Parathyroid adenoma (tissue), 2 donors: ENCODE results near the gene MTA1.
A peak's percentile ranks its signal among the peaks of the same experiment; 100 is the strongest.

ENCODE experiments used
- H2AFZ ChIP-seq: fragments of 300-600 bp; sonication (generic); one replicate; pipeline ENCODE4 v1.7.0; 2017; ENCODE audit warnings: antibody characterized with exemption, mild to moderate bottlenecking
- H3K27ac ChIP-seq: fragments of 300-600 bp; sonication (generic); one replicate; pipeline ENCODE4 v1.7.0; 2017
- H3K27me3 ChIP-seq: fragments of 300-600 bp; sonication (generic); one replicate; pipeline ENCODE4 v1.7.0; 2017; ENCODE audit warnings: low read length; ENCODE audit not compliant: control insufficient read depth, insufficient read depth
- H3K36me3 ChIP-seq: fragments of 300-600 bp; sonication (generic); one replicate; pipeline ENCODE4 v1.7.0; 2017; ENCODE audit warnings: low read length; ENCODE audit not compliant: control insufficient read depth, insufficient read depth
- H3K4me1 ChIP-seq: fragments of 300-600 bp; sonication (generic); one replicate; pipeline ENCODE4 v1.7.0; 2017; ENCODE audit warnings: control low read depth
- H3K4me2 ChIP-seq: fragments of 300-600 bp; sonication (generic); one replicate; pipeline ENCODE4 v1.7.0; 2017; ENCODE audit warnings: low read length
- H3K4me3 ChIP-seq: fragments of 300-600 bp; sonication (generic); one replicate; pipeline ENCODE4 v1.7.0; 2017; ENCODE audit warnings: low read depth, low read length
- H3K79me2 ChIP-seq: fragments of 300-600 bp; sonication (generic); one replicate; pipeline ENCODE4 v1.7.0; 2017; ENCODE audit warnings: control low read depth
- H3K9ac ChIP-seq: fragments of 300-600 bp; sonication (generic); one replicate; pipeline ENCODE4 v1.7.0; 2017; ENCODE audit warnings: mild to moderate bottlenecking
- H3K9me3 ChIP-seq: fragments of 300-600 bp; sonication (generic); one replicate; pipeline ENCODE4 v1.7.0; 2017; ENCODE audit warnings: low read length; ENCODE audit not compliant: control insufficient read depth
- CTCF ChIP-seq: fragments of 300-600 bp; sonication (generic); IDR thresholded peaks from one replicate; pipeline ENCODE4 v1.7.0; 2017; ENCODE audit warnings: antibody characterized with exemption, mild to moderate bottlenecking
- donor health status: primary hyperparathyroidism.

The MTA1 gene

GRCh38 chr14:105486163-105486973 lies 66.7 kb downstream of the MTA1 start, which contains the start of gene CRIP1:
CRIP1 (plus strand) TSS chr14:105486886; CDS start chr14:105487260, 374 bp downstream.
- H3K4me2 ChIP-seq, result peak within 1 kb of the TSS; percentile 22
- peaks cover 22% of the 10 kb centered on the region for H3K4me1 ChIP-seq
- H3K9me3 ChIP-seq, result no peaks in the 10 kb centered on the region
- H2AFZ ChIP-seq, result peak within 1 kb of the TSS; percentile 70
- no peaks in the 10 kb centered on the region for H3K79me2 ChIP-seq
- no peaks in the 10 kb centered on the region for H3K36me3 ChIP-seq
- peak within 1 kb of the TSS; percentile 43 for H3K27ac ChIP-seq
- H3K9ac ChIP-seq, result no peak within 1 kb of the TSS
- no peak for TF ChIP-seq CTCF
- H3K4me3 ChIP-seq, result peak within 1 kb of the TSS; percentile 3
- peaks cover 7% of the 10 kb centered on the region for H3K27me3 ChIP-seq

GRCh38 chr14:105486974-105487448 lies 67.4 kb downstream of the MTA1 start:
- peak overlapping the region; percentile 66 for H2AFZ ChIP-seq
- H3K27ac ChIP-seq, result peak overlapping the region; percentile 21
- H3K4me1 ChIP-seq, result peaks cover 22% of the 10 kb centered on the region
- H3K36me3 ChIP-seq, result no peaks in the 10 kb centered on the region
- no peak overlapping the region for H3K9ac ChIP-seq
- peaks cover 7% of the 10 kb centered on the region for H3K27me3 ChIP-seq
- peak overlapping the region; percentile 11 for H3K4me2 ChIP-seq
- peak overlapping the region; percentile 3 for H3K4me3 ChIP-seq
- no peaks in the 10 kb centered on the region for H3K79me2 ChIP-seq
- no peak for TF ChIP-seq CTCF
- no peaks in the 10 kb centered on the region for H3K9me3 ChIP-seq

GRCh38 chr14:105487449-105487985 lies 67.9 kb downstream of the MTA1 start:
- peak overlapping the region; percentile 11 for H3K4me2 ChIP-seq
- no peaks in the 10 kb centered on the region for H3K36me3 ChIP-seq
- peak overlapping the region; percentile 21 for H3K27ac ChIP-seq
- peaks cover 17% of the 10 kb centered on the region for H3K4me1 ChIP-seq
- peak overlapping the region; percentile 66 for H2AFZ ChIP-seq
- H3K9me3 ChIP-seq, result no peaks in the 10 kb centered on the region
- H3K79me2 ChIP-seq, result no peaks in the 10 kb centered on the region
- H3K9ac ChIP-seq, result no peak overlapping the region
- TF ChIP-seq CTCF, result no peak
- H3K4me3 ChIP-seq, result peak overlapping the region; percentile 3
- H3K27me3 ChIP-seq, result peaks cover 7% of the 10 kb centered on the region

GRCh38 chr14:105487986-105488777 lies 68.6 kb downstream of the MTA1 start:
- TF ChIP-seq CTCF, result no peak
- no peak overlapping the region for H3K4me3 ChIP-seq
- H3K9ac ChIP-seq, result no peak overlapping the region
- H3K9me3 ChIP-seq, result no peaks in the 10 kb centered on the region
- H3K4me2 ChIP-seq, result no peak overlapping the region
- peak overlapping the region; percentile 21 for H3K27ac ChIP-seq
- H2AFZ ChIP-seq, result no peak overlapping the region
- H3K36me3 ChIP-seq, result no peaks in the 10 kb centered on the region
- peaks cover 7% of the 10 kb centered on the region for H3K27me3 ChIP-seq
- no peaks in the 10 kb centered on the region for H3K79me2 ChIP-seq
- H3K4me1 ChIP-seq, result peaks cover 17% of the 10 kb centered on the region
